ENCODE data around the gene CHKA. TPM values are rescaled to one million over a fixed set of nuclear protein-coding genes. Genes with fewer than 3 reads are reported as not detected.

Gene CHKA
- total RNA-seq, 1 experiment from 2014 or later = 63.0 TPM

GRCh38 chr11:68010090-68011041 lies 110.8 kb downstream of the CHKA start, which contains the start of gene ALDH3B1:
ALDH3B1 (plus strand) TSS chr11:68010327; CDS start chr11:68015298, 4,971 bp downstream.
- Mint-ChIP-seq H3K36me3 (ENCODE audit: insufficient read depth in 1 of 3, low read depth in 3 of 3) (no peaks in the 10 kb centered on the region), H3K27ac (peak within 1 kb of the TSS in 1 of 3 experiments; percentile 28; a peak in 1 of 7 replicates), H3K4me3 (no peak within 1 kb of the TSS; a peak in 1 of 5 replicates), H3K27me3 (ENCODE audit: low read depth) (peaks cover 2% of the 10 kb centered on the region), H3K9me3 (peaks cover 0 to 5% of the 10 kb centered on the region in 2 experiments; a peak in 1 of 5 replicates), H3K4me1 (peaks cover 12 to 31% of the 10 kb centered on the region in 2 experiments)
- no peak within 1 kb of the TSS for H2BK12ac ChIP-seq (ENCODE audit: insufficient read length, low read depth, low read length)
- no peaks in the 10 kb centered on the region for H3K79me2 ChIP-seq (ENCODE audit: insufficient read depth, low read length)
- H2BK15ac ChIP-seq (ENCODE audit: low read depth, low read length) = no peak within 1 kb of the TSS
- H3K18ac ChIP-seq (ENCODE audit: insufficient read length, low read depth, low read length) = peak within 1 kb of the TSS; percentile 50
- H3K4ac ChIP-seq (ENCODE audit: low read depth, low read length) = no peak within 1 kb of the TSS
- no peaks in the 10 kb centered on the region for H3K23me2 ChIP-seq (ENCODE audit: insufficient read length, low read depth, low read length, poor library complexity, severe bottlenecking)
- H4K5ac ChIP-seq (ENCODE audit: insufficient read length, low read depth, low read length) = no peak within 1 kb of the TSS
- no peak within 1 kb of the TSS for H3T11ph ChIP-seq (ENCODE audit: low read length)
- H3K27ac ChIP-seq (ENCODE audit: insufficient read length, low read depth, low read length) = no peak within 1 kb of the TSS
- H4K8ac ChIP-seq (replicated peaks; ENCODE audit: insufficient read length, low read depth, low read length) = no peak within 1 kb of the TSS
- no peak within 1 kb of the TSS for H2AK5ac ChIP-seq (ENCODE audit: insufficient read length, low read length)
- DNase-seq = peak; percentile 62
- H3K23ac ChIP-seq (ENCODE audit: insufficient read length, low read depth, low read length) = no peak within 1 kb of the TSS
- no peak within 1 kb of the TSS for H2BK5ac ChIP-seq (ENCODE audit: insufficient read length, low read length)
- no peaks in the 10 kb centered on the region for H3K4me1 ChIP-seq (ENCODE audit: insufficient read depth, low read length)
- H3K56ac ChIP-seq (ENCODE audit: insufficient read length, low read depth, low read length) = no peak within 1 kb of the TSS
- H3K9me3 ChIP-seq (ENCODE audit: control insufficient read depth, low read depth, low read length) = no peaks in the 10 kb centered on the region
- no peak within 1 kb of the TSS for H3K4me2 ChIP-seq (ENCODE audit: insufficient read depth, insufficient read length, low read length)
- H2BK20ac ChIP-seq (ENCODE audit: low read depth, low read length, poor library complexity, severe bottlenecking) = no peak within 1 kb of the TSS
- no peak within 1 kb of the TSS for H2BK120ac ChIP-seq (ENCODE audit: low read depth, low read length, poor library complexity, severe bottlenecking)
- peak within 1 kb of the TSS; percentile 73 for H3K14ac ChIP-seq (ENCODE audit: insufficient read depth, low read length)
- H4K20me1 ChIP-seq (ENCODE audit: control insufficient read depth, insufficient read depth, insufficient read length) = no peaks in the 10 kb centered on the region
- no peak within 1 kb of the TSS for H4K91ac ChIP-seq (ENCODE audit: insufficient read length, low read depth, low read length)
- no peak within 1 kb of the TSS for H3K9ac ChIP-seq (ENCODE audit: extremely low read depth, insufficient read length, low read length)
- H3K79me1 ChIP-seq (ENCODE audit: insufficient read depth, low read depth, low read length, poor library complexity, severe bottlenecking) = no peaks in the 10 kb centered on the region
- no CpG with 5 or more reads among the region's 33 CpGs for WGBS (ENCODE audit: extremely low coverage, insufficient read length, low lambda C conversion rate)
- no peak within 1 kb of the TSS for H2AFZ ChIP-seq (ENCODE audit: low read length)
- no peak for TF ChIP-seq CTCF (conservative IDR thresholded peaks at IDR 0.05)
- no peaks in the 10 kb centered on the region for H3K27me3 ChIP-seq (ENCODE audit: insufficient read depth, low read length)

Measured in H9 (cell line).